GM12801 (cell line): ENCODE results near the gene USP17L11.
"Not testable (repeated sequence)": the region's sequence is repeated elsewhere in the genome, so short reads cannot be mapped to it uniquely, and the experiment has no call there.

Experiments
- CTCF ChIP-seq: IDR thresholded peaks from one replicate; pipeline ENCODE4 v1.5.1; 2011; ENCODE audit warnings: control low read depth; ENCODE audit not compliant: insufficient read length; ENCODE audit errors: extremely low read depth

USP17L11 gene

GRCh38 chr4:9215105-9215504 is at the start of gene USP17L11:
USP17L11 (plus strand) TSS chr4:9215405; CDS start chr4:9215405, 0 bp downstream.
- not testable (repeated sequence) for TF ChIP-seq CTCF

GRCh38 chr4:9169791-9170459 is 45.3 kb upstream of the USP17L11 start, which contains the start of gene FAM90A26:
FAM90A26 (plus strand) TSS chr4:9170409; CDS start chr4:9173173, 2,764 bp downstream.
- TF ChIP-seq CTCF, result not testable (repeated sequence)

- not testable (repeated sequence) for TF ChIP-seq CTCF
These were observed 4.8 kb upstream of the USP17L11 start, which contains the start of gene USP17L10 for GRCh38 chr4:9210357-9210756. USP17L10 (plus strand) TSS chr4:9210657; CDS start chr4:9210657, 0 bp downstream.

- not testable (repeated sequence) for TF ChIP-seq CTCF
These were observed 4.6 kb downstream of the USP17L11 start, which contains the start of gene USP17L12 for GRCh38 chr4:9219852-9220251. USP17L12 (plus strand) TSS chr4:9220152; CDS start chr4:9220152, 0 bp downstream.

GRCh38 chr4:9224596-9224995 is 9.4 kb downstream of the USP17L11 start, which contains the start of gene USP17L13:
USP17L13 (plus strand) TSS chr4:9224896; CDS start chr4:9224896, 0 bp downstream.
- TF ChIP-seq CTCF, result not testable (repeated sequence)

GRCh38 chr4:9234085-9234484 is 18.9 kb downstream of the USP17L11 start, which contains the start of gene USP17L15:
USP17L15 (plus strand) TSS chr4:9234385; CDS start chr4:9234385, 0 bp downstream.
- not testable (repeated sequence) for TF ChIP-seq CTCF

- not testable (repeated sequence) for TF ChIP-seq CTCF
These were observed 28.4 kb downstream of the USP17L11 start, which contains the start of gene USP17L17 for GRCh38 chr4:9243579-9243978. USP17L17 (plus strand) TSS chr4:9243879; CDS start chr4:9243879, 0 bp downstream.
